K562 (cell line): ENCODE results near the gene NCOA1. TPM values are rescaled to one million over a fixed set of nuclear protein-coding genes. Genes with fewer than 3 reads are reported as not detected.

Experiments used
- CBFA2T3 ChIP-seq: fragments of 450-650 bp; IDR thresholded peaks from 2 replicates; pipeline ENCODE4 v1.6.1; 2017
- CXXC5 ChIP-seq: fragments of 250-450 bp; sonication (Bioruptor Pico); IDR thresholded peaks from 2 replicates; pipeline ENCODE4 v1.8.0; 2022; ENCODE audit warnings: inconsistent platforms, mild to moderate bottlenecking, moderate library complexity
- FOXJ3 ChIP-seq: sonication (generic); formaldehyde crosslinking; IDR thresholded peaks from 2 replicates; pipeline ENCODE4 v1.4.0; 2020; ENCODE audit warnings: mild to moderate bottlenecking, missing genetic modification reagents
- HDAC2 ChIP-seq: fragments of 450-650 bp; IDR thresholded peaks from 2 replicates; pipeline ENCODE4 v1.6.1; 2016; ENCODE audit warnings: mild to moderate bottlenecking
- HIVEP1 ChIP-seq: fragments of 250-450 bp; sonication (Bioruptor Pico); IDR thresholded peaks from 2 replicates; pipeline ENCODE4 v1.4.0; 2020; ENCODE audit warnings: mild to moderate bottlenecking
- POLR2AphosphoS2 ChIP-seq: IDR thresholded peaks from 2 replicates; pipeline ENCODE4 v1.6.1; 2012; ENCODE audit warnings: low read length, improper control_type of control experiment
- SMAD4 ChIP-seq: fragments of 250-450 bp; sonication (Bioruptor Pico); conservative IDR thresholded peaks from 2 replicates; pipeline ENCODE4 v1.8.0; 2021; ENCODE audit warnings: inconsistent platforms, mild to moderate bottlenecking, moderate library complexity
- SMARCA4 ChIP-seq: fragments of 450-650 bp; IDR thresholded peaks from 2 replicates; pipeline ENCODE4 v1.6.1; 2016
- SPI1 ChIP-seq: IDR thresholded peaks from 2 replicates; pipeline ENCODE4 v1.6.1; 2011; ENCODE audit warnings: low read depth, low read length, control low read depth, borderline replicate concordance
- ZNF24 ChIP-seq: fragments of 450-650 bp; IDR thresholded peaks from 2 replicates; pipeline ENCODE4 v1.6.1; 2016
- ZNF785 ChIP-seq: fragments of 250-450 bp; sonication (Bioruptor Pico); IDR thresholded peaks from 2 replicates; pipeline ENCODE4 v1.4.0; 2020; ENCODE audit warnings: mild to moderate bottlenecking
- polyA plus RNA-seq, 8 experiments: library from polyadenylated mRNA; depleted of rRNA in 4 of 8; stranded (reverse) in 5 of 8; unstranded in 3 of 8; fragments of >200 nt; fragmentation: Nextera tagmentation in 2 of 8; fragmentation: Illumina TruSeq in 1 of 8; extraction: Ambion mirVana in 2 of 8; extraction: Trizol in 1 of 8; gene quantifications; 2 replicates each; pipeline versions ENCODE4 v1.2.1 to v1.2.3, GENCODE V29; 2011 to 2014; ENCODE audit warnings: inconsistent platforms in 1 of 8, missing spikeins in 1 of 8
- total RNA-seq, 7 experiments: library from RNA; depleted of rRNA in 6 of 7; stranded (reverse); fragments of >200 nt in 6 of 7; fragmentation: Illumina TruSeq in 2 of 7; extraction: Trizol in 2 of 7; gene quantifications; 2 replicates each; pipeline versions ENCODE4 v1.2.1 to v1.2.3, GENCODE V29; 2011 to 2021; ENCODE audit warnings: low replicate concordance in 1 of 7
- TF ChIP-seq, protein P1 (sequence below): fragments of 250-450 bp; sonication (Bioruptor Pico); IDR thresholded peaks from 2 replicates; pipeline ENCODE4 v1.8.0; 2021; ENCODE audit warnings: borderline replicate concordance, mild to moderate bottlenecking, moderate library complexity; ENCODE audit not compliant: poor library complexity, severe bottlenecking
- TF ChIP-seq, protein P2 (sequence below): sonication (generic); IDR thresholded peaks from 2 replicates; pipeline ENCODE4 v1.6.1; 2016
- TF ChIP-seq, protein P3 (sequence below): IDR thresholded peaks from 2 replicates; pipeline ENCODE4 v1.6.1; 2011; ENCODE audit not compliant: insufficient read length; ENCODE audit errors: extremely low read depth
- TF ChIP-seq, protein P4 (sequence below): fragments of 200-800 bp; sonication (Bioruptor generic); IDR thresholded peaks from 2 replicates; pipeline ENCODE4 v1.6.1; 2017; ENCODE audit warnings: missing genetic modification characterization, missing compliant biosample characterization
- TF ChIP-seq, protein P5 (sequence below), 2 experiments: fragments of 450-650 bp; IDR thresholded peaks; 2 replicates each; pipeline ENCODE4 v1.6.1; 2016
- TF ChIP-seq, protein P6 (sequence below): fragments of 150-350 bp; conservative IDR thresholded peaks from 2 replicates; pipeline ENCODE4 v1.6.1; 2014; ENCODE audit warnings: low read length
- TF ChIP-seq, protein P7 (sequence below): fragments of 200-800 bp; sonication (Bioruptor generic); IDR thresholded peaks from 2 replicates; pipeline ENCODE4 v1.6.1; 2017; ENCODE audit warnings: missing genetic modification characterization, missing compliant biosample characterization

Gene NCOA1
- total and polyA plus RNA-seq, 9 of the 15 experiments (the other 6 are each of a cell fraction or from before 2014, with no cell fraction given), result 4.9 to 25.7 (median 17.0) TPM

DNA sequence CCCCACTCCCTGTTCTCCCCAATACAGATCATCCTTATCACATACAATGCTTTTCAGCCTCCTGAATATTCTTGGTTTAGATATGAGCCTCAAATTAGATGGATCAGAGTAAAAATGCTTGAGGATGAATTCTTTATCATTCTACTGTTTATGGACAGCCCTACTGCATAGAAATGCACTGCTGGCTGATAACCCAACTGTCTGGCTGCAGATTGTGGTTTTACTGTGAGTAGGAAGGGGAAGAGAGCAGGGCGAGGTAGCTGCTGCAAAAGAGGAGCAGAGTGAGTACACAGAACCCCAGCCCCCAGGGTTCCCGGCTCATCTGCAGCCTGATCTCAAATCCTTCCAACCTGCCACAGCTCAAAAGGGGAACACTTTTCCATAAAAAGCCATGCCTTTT is 29.4 kb upstream of the NCOA1 start (continued):
- TF ChIP-seq HDAC2 (0 out of 2 replicates have a peak, but pooled peaks have one; percentile 46), FOXJ3 (CRISPR knock-in tag) (no peak), ZNF24 (no peak), ZNF785 (CRISPR knock-in tag) (no peak), HIVEP1 (CRISPR knock-in tag) (no peak), CBFA2T3 (peak; percentile 92), SMAD4 (peak; percentile 64), SPI1 (peak; percentile 60; the same call in 1 of the 2 replicates), POLR2AphosphoS2 (no peak), SMARCA4 (peak; percentile 71; the same call in 1 of the 2 replicates), CXXC5 (CRISPR knock-in tag) (no peak)
- TF ChIP-seq, protein P1, sequence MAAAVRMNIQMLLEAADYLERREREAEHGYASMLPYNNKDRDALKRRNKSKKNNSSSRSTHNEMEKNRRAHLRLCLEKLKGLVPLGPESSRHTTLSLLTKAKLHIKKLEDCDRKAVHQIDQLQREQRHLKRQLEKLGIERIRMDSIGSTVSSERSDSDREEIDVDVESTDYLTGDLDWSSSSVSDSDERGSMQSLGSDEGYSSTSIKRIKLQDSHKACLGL (CRISPR knock-in tag), result no peak
- TF ChIP-seq, protein P2, sequence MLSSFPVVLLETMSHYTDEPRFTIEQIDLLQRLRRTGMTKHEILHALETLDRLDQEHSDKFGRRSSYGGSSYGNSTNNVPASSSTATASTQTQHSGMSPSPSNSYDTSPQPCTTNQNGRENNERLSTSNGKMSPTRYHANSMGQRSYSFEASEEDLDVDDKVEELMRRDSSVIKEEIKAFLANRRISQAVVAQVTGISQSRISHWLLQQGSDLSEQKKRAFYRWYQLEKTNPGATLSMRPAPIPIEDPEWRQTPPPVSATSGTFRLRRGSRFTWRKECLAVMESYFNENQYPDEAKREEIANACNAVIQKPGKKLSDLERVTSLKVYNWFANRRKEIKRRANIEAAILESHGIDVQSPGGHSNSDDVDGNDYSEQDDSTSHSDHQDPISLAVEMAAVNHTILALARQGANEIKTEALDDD, result peak; percentile 60; the same call in 1 of the 2 replicates
- TF ChIP-seq, protein P3, sequence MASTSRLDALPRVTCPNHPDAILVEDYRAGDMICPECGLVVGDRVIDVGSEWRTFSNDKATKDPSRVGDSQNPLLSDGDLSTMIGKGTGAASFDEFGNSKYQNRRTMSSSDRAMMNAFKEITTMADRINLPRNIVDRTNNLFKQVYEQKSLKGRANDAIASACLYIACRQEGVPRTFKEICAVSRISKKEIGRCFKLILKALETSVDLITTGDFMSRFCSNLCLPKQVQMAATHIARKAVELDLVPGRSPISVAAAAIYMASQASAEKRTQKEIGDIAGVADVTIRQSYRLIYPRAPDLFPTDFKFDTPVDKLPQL, result no peak
- TF ChIP-seq, protein P4, sequence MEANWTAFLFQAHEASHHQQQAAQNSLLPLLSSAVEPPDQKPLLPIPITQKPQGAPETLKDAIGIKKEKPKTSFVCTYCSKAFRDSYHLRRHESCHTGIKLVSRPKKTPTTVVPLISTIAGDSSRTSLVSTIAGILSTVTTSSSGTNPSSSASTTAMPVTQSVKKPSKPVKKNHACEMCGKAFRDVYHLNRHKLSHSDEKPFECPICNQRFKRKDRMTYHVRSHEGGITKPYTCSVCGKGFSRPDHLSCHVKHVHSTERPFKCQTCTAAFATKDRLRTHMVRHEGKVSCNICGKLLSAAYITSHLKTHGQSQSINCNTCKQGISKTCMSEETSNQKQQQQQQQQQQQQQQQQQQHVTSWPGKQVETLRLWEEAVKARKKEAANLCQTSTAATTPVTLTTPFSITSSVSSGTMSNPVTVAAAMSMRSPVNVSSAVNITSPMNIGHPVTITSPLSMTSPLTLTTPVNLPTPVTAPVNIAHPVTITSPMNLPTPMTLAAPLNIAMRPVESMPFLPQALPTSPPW (CRISPR knock-in tag), result peak; percentile 40; the same call in 1 of the 2 replicates
- TF ChIP-seq, protein P5, sequence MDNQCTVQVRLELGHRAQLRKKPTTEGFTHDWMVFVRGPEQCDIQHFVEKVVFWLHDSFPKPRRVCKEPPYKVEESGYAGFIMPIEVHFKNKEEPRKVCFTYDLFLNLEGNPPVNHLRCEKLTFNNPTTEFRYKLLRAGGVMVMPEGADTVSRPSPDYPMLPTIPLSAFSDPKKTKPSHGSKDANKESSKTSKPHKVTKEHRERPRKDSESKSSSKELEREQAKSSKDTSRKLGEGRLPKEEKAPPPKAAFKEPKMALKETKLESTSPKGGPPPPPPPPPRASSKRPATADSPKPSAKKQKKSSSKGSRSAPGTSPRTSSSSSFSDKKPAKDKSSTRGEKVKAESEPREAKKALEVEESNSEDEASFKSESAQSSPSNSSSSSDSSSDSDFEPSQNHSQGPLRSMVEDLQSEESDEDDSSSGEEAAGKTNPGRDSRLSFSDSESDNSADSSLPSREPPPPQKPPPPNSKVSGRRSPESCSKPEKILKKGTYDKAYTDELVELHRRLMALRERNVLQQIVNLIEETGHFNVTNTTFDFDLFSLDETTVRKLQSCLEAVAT (IDR thresholded peaks at IDR 0.05), result peak in 1 of 2 experiments; percentile 82; a peak in 2 of 4 replicates
- TF ChIP-seq, protein P6, sequence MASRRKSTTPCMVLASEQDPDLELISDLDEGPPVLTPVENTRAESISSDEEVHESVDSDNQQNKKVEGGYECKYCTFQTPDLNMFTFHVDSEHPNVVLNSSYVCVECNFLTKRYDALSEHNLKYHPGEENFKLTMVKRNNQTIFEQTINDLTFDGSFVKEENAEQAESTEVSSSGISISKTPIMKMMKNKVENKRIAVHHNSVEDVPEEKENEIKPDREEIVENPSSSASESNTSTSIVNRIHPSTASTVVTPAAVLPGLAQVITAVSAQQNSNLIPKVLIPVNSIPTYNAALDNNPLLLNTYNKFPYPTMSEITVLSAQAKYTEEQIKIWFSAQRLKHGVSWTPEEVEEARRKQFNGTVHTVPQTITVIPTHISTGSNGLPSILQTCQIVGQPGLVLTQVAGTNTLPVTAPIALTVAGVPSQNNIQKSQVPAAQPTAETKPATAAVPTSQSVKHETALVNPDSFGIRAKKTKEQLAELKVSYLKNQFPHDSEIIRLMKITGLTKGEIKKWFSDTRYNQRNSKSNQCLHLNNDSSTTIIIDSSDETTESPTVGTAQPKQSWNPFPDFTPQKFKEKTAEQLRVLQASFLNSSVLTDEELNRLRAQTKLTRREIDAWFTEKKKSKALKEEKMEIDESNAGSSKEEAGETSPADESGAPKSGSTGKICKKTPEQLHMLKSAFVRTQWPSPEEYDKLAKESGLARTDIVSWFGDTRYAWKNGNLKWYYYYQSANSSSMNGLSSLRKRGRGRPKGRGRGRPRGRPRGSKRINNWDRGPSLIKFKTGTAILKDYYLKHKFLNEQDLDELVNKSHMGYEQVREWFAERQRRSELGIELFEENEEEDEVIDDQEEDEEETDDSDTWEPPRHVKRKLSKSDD, result no peak
- TF ChIP-seq, protein P7, sequence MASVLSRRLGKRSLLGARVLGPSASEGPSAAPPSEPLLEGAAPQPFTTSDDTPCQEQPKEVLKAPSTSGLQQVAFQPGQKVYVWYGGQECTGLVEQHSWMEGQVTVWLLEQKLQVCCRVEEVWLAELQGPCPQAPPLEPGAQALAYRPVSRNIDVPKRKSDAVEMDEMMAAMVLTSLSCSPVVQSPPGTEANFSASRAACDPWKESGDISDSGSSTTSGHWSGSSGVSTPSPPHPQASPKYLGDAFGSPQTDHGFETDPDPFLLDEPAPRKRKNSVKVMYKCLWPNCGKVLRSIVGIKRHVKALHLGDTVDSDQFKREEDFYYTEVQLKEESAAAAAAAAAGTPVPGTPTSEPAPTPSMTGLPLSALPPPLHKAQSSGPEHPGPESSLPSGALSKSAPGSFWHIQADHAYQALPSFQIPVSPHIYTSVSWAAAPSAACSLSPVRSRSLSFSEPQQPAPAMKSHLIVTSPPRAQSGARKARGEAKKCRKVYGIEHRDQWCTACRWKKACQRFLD, result peak; percentile 39; the same call in 1 of the 2 replicates
